ENCODE data around the gene TIAM1.
"Not testable (repeated sequence)": the region's sequence is repeated elsewhere in the genome, so short reads cannot be mapped to it uniquely, and the experiment has no call there.

The TIAM1 gene

GRCh38 chr21:31252611-31253010 lies 91.5 kb downstream of the TIAM1 start:
- no peak for DNase-seq

- DNase-seq: no peak
Measured at GRCh38 chr21:31252091-31252490, 92.0 kb downstream of the TIAM1 start.

- DNase-seq: no peak
Measured at GRCh38 chr21:31251686-31252085, 92.4 kb downstream of the TIAM1 start.

- DNase-seq: no peak
Measured at GRCh38 chr21:31248598-31248997, 95.5 kb downstream of the TIAM1 start.

GRCh38 chr21:31243611-31244010 lies 100.5 kb downstream of the TIAM1 start:
- no peak for DNase-seq

- peak in 1 of 2 donors; percentile 12 for DNase-seq
Measured at GRCh38 chr21:31236528-31236927, 107.5 kb downstream of the TIAM1 start.

GRCh38 chr21:31235671-31236450 lies 108.2 kb downstream of the TIAM1 start:
- no peak for DNase-seq

- DNase-seq: no peak
Measured at GRCh38 chr21:31234936-31235335, 109.1 kb downstream of the TIAM1 start.

- no peak for DNase-seq
Measured at GRCh38 chr21:31233711-31234110, 110.3 kb downstream of the TIAM1 start.

- no peak for DNase-seq
Measured at GRCh38 chr21:31232344-31232743, 111.7 kb downstream of the TIAM1 start.

GRCh38 chr21:31230937-31231336 lies 113.1 kb downstream of the TIAM1 start:
- DNase-seq: no peak

- not testable (repeated sequence) for DNase-seq
Measured at GRCh38 chr21:31228723-31229122, 115.3 kb downstream of the TIAM1 start.

- no peak for DNase-seq
Measured at GRCh38 chr21:31225713-31226112, 118.3 kb downstream of the TIAM1 start.

GRCh38 chr21:31222142-31222541 lies 121.9 kb downstream of the TIAM1 start:
- no peak for DNase-seq

- DNase-seq: no peak
Measured at GRCh38 chr21:31221043-31221442, 123.0 kb downstream of the TIAM1 start.

- DNase-seq: no peak
Measured at GRCh38 chr21:31220575-31220974, 123.5 kb downstream of the TIAM1 start.

GRCh38 chr21:31218830-31219608 lies 125.0 kb downstream of the TIAM1 start:
- DNase-seq: no peak

GRCh38 chr21:31216206-31216605 lies 127.9 kb downstream of the TIAM1 start:
- no peak for DNase-seq

- no peak for DNase-seq
Measured at GRCh38 chr21:31213787-31214186, 130.3 kb downstream of the TIAM1 start.

GRCh38 chr21:31211836-31212235 lies 132.2 kb downstream of the TIAM1 start:
- DNase-seq: no peak

- no peak for DNase-seq
Measured at GRCh38 chr21:31205412-31205811, 138.6 kb downstream of the TIAM1 start.

GRCh38 chr21:31204801-31205200 lies 139.3 kb downstream of the TIAM1 start:
- no peak for DNase-seq

- DNase-seq: no peak
Measured at GRCh38 chr21:31203431-31204054, 140.5 kb downstream of the TIAM1 start.

- DNase-seq: no peak
Measured at GRCh38 chr21:31201548-31201947, 142.5 kb downstream of the TIAM1 start.
